Ishikawa (cell line): ENCODE data around the gene DNLZ.

Source experiments
- EGR1 ChIP-seq: IDR thresholded peaks from 2 replicates; pipeline ENCODE4 v1.6.1; 2012
- TAF1 ChIP-seq: IDR thresholded peaks from 2 replicates; pipeline ENCODE4 v1.6.1; 2012; ENCODE audit warnings: low read depth, mild to moderate bottlenecking
- YY1 ChIP-seq: IDR thresholded peaks from 2 replicates; pipeline ENCODE4 v1.6.1; 2012; ENCODE audit warnings: low read depth
- TF ChIP-seq, protein P1 (sequence below): IDR thresholded peaks from 2 replicates; pipeline ENCODE4 v1.6.1; 2012
- TF ChIP-seq, protein P2 (sequence below): IDR thresholded peaks from 2 replicates; pipeline ENCODE4 v1.6.1; 2012
- TF ChIP-seq, protein P3 (sequence below): IDR thresholded peaks from 2 replicates; pipeline ENCODE4 v1.6.1; 2012; ENCODE audit warnings: low read depth, mild to moderate bottlenecking

DNA sequence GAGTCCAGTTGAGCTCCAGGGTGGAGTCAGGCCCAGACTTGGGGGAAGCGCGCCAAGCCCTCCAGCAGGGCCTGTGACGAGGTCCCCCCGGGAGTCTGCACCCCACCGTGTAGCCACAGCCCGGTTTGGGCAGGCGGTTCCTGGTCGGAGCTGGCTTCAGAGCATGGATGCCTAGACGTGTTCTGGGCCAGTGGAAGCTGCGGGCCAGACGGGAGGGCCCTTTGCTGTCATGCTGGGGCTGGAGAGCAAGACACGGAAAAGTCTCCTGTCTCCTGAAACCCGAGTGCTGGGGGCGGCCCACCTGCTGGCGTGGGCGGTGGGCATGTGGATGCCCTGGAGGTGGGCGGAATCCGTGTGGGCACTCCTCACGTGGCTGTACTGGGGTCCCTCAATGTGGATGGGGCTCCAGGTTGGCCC, 34.3 kb downstream of the DNLZ start:
- TF ChIP-seq EGR1 (no peak), TAF1 (no peak), YY1 (no peak)
- TF ChIP-seq, protein P1, sequence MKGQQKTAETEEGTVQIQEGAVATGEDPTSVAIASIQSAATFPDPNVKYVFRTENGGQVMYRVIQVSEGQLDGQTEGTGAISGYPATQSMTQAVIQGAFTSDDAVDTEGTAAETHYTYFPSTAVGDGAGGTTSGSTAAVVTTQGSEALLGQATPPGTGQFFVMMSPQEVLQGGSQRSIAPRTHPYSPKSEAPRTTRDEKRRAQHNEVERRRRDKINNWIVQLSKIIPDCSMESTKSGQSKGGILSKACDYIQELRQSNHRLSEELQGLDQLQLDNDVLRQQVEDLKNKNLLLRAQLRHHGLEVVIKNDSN = no peak
- TF ChIP-seq, protein P2, sequence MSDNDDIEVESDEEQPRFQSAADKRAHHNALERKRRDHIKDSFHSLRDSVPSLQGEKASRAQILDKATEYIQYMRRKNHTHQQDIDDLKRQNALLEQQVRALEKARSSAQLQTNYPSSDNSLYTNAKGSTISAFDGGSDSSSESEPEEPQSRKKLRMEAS = no peak
- TF ChIP-seq, protein P3, sequence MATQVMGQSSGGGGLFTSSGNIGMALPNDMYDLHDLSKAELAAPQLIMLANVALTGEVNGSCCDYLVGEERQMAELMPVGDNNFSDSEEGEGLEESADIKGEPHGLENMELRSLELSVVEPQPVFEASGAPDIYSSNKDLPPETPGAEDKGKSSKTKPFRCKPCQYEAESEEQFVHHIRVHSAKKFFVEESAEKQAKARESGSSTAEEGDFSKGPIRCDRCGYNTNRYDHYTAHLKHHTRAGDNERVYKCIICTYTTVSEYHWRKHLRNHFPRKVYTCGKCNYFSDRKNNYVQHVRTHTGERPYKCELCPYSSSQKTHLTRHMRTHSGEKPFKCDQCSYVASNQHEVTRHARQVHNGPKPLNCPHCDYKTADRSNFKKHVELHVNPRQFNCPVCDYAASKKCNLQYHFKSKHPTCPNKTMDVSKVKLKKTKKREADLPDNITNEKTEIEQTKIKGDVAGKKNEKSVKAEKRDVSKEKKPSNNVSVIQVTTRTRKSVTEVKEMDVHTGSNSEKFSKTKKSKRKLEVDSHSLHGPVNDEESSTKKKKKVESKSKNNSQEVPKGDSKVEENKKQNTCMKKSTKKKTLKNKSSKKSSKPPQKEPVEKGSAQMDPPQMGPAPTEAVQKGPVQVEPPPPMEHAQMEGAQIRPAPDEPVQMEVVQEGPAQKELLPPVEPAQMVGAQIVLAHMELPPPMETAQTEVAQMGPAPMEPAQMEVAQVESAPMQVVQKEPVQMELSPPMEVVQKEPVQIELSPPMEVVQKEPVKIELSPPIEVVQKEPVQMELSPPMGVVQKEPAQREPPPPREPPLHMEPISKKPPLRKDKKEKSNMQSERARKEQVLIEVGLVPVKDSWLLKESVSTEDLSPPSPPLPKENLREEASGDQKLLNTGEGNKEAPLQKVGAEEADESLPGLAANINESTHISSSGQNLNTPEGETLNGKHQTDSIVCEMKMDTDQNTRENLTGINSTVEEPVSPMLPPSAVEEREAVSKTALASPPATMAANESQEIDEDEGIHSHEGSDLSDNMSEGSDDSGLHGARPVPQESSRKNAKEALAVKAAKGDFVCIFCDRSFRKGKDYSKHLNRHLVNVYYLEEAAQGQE = no peak
